Suppressor macrophage treated with lipopolysaccharide for 4 hours (primary cell): Measurements from ENCODE around the gene USP38.
A peak's percentile ranks its signal among the peaks of the same experiment; 100 is the strongest.
"Not testable (repeated sequence)": the region's sequence is repeated elsewhere in the genome, so short reads cannot be mapped to it uniquely, and the experiment has no call there.

Source experiments
- DNase-seq: peaks from one replicate; pipeline ENCODE4 v3.0.0-alpha.2; 2020

The USP38 gene, protein sequence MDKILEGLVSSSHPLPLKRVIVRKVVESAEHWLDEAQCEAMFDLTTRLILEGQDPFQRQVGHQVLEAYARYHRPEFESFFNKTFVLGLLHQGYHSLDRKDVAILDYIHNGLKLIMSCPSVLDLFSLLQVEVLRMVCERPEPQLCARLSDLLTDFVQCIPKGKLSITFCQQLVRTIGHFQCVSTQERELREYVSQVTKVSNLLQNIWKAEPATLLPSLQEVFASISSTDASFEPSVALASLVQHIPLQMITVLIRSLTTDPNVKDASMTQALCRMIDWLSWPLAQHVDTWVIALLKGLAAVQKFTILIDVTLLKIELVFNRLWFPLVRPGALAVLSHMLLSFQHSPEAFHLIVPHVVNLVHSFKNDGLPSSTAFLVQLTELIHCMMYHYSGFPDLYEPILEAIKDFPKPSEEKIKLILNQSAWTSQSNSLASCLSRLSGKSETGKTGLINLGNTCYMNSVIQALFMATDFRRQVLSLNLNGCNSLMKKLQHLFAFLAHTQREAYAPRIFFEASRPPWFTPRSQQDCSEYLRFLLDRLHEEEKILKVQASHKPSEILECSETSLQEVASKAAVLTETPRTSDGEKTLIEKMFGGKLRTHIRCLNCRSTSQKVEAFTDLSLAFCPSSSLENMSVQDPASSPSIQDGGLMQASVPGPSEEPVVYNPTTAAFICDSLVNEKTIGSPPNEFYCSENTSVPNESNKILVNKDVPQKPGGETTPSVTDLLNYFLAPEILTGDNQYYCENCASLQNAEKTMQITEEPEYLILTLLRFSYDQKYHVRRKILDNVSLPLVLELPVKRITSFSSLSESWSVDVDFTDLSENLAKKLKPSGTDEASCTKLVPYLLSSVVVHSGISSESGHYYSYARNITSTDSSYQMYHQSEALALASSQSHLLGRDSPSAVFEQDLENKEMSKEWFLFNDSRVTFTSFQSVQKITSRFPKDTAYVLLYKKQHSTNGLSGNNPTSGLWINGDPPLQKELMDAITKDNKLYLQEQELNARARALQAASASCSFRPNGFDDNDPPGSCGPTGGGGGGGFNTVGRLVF

DNA sequence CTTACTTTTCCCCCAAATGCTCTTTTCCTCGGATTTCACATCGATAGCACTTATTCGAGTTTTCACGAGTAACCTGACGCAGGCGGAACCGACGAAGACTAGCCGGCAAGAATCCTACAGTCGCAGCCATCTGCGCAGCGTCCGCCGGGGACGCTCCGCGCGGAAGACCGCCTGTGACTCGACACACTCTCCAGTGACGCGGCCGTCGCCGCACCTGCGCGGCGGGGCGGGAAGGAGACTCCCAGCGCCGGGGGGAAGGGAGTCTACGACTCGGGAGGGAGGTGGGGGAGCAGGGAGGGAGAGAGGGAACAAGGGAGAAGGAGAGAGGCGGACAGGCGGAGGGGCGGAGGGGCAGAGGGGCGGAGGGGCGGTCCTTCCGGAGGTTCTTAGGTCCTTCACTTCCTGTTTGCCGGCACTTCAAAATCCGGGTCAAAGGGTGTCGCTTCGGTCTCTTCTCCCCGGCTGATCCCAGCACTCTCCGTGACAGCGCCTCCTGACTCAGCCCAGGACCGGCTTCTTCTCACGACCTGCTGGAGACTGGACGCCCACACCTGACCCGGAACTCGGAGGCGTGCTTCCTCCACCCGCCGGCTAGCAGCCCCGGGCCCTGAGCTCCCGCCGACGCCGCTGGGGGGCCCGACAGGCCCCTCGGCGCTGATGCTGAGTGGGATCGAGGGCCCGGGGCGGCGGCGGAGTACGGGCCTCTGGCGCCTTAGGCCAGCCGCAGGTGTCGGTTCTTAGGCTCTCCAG is at the start of gene USP38:
Gene USP38 (plus strand): TSS at position 415 of the 750 bp plus-strand sequence. CDS start 534 bp downstream, outside the sequence.
- peak; percentile 93 for DNase-seq

DNA sequence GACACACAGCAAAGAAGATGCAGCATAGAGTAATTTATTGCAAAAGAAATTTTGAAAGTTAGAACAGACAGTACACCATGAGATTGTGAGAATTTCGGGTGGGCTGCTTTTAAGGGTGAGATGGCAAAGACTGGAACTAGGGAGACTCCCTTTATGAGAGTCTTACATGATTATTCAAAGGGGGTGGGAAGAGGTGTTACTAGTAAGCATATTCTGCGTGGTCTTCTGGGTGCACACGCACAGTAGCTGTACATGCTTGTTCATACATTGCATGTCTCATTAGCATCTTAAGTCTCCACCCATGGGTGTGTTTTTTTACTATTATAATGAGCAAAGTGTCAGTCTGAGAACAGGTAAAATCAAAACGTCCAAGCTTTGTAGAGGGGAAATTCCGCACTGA is 49.4 kb upstream of the USP38 start:
- no peak for DNase-seq

GRCh38 chr4:143140696-143141095 is 44.0 kb upstream of the USP38 start:
- DNase-seq: no peak

DNA sequence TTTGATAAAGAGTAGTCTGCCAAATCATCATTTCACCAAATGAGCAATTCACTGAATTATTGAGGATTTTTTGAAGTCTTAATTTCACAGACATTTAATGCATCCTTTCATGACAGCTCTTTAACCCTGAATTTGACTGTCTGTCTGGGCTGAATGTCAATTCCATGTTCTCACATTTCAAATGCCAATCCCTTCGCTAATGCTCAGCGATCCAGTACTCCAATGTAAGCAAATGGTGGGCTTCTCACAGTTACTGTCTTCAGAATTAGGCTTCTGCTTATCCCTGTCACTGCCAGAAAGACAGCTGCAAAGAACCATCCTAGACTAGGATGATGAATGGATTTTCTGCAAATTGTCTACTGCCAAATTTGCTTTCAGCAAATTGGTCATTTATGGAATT is 36.2 kb upstream of the USP38 start:
- no peak for DNase-seq

DNA sequence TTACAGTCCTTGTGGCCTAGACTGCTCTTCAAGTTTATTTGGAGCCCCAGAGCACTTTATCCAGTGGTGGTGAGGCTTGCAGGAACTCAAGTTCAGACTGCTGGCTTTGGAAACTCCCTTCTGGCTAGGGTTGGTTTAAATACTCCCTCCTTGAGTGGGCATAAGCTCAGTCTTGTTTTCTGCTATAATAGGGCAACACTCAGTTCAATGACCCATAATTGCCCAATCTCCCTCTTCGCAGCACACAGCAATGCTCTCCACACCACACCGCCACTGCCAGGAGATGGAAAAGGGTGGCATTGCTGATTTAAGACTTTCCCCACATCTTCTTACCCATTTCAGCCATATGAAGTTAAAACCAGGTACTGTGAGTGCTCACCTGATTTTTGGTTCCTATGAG is 27.9 kb upstream of the USP38 start:
- DNase-seq: no peak

DNA sequence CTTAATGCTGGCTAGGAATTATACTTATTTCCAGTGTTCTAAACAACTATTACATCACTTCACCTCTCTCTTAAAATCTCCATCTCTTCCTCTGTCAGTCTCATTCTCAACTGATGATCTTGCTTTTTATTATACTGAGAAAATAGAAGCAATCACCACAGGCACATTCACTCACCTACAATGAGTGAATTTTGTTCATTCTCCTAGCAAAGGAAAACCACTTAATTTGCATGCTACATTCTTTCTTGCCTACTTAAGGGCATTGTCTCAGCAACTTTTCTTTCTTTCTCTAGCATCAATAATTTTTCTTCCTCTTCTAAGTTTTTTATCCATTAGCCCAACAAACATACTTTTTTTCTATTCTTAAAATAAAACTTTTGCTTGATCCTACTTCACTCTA is 21.1 kb upstream of the USP38 start:
- DNase-seq: no peak

DNA sequence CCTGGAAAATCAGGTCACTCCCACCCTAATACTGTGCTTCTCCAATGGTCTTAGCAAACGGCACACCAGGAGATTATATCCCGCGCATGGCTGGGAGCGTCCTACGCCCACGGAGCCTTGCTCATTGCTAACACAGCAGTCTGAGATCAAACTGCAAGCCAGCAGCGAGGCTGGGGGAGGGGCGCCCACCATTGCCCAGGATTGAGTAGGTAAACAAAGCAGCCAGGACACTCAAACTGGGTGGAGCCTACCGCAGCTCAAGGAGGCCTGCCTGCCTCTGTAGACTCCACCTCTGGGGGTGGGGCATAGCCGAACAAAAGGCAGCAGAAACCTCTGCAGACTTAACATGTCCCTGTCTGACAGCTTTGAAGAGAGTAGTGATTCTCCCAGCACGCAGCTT is 18.0 kb upstream of the USP38 start:
- not testable (repeated sequence) for DNase-seq

DNA sequence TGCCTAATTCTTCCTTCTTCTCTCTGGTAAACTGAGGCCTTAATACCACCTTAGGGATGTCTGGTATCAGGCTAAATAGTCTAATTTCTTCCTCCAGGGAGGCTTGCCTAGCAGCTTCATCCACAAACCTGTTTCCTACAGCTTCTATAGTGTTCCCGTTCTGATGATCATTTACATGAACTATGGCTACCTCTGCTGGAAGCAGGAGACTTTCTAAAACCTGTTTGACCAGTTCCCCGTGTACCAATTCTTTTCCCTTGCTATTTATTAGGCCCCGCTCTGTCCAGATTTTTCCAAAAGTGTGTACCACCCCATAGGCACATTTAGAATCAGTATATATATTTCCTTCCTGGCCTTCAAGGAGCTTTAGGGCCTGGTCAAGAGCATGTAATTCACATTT is 5.8 kb upstream of the USP38 start:
- DNase-seq: no peak

- no peak for DNase-seq
These were observed 1.1 kb upstream of the USP38 start for GRCh38 chr4:143183513-143184216.

DNA sequence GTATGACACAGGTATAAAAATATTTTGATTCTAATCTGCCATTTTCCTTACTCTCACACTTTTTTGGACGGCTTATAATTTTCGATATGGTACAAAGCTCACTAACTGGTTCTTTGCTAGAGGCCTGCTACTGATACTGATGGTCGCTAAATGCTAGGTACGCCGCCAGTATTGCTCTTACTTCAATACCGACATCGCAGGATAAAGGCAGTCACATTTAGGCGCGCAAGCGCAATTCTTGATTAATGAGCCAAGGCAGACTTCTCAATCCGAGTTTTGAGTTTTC is 557 bp upstream of the USP38 start:
- DNase-seq: no peak

DNA sequence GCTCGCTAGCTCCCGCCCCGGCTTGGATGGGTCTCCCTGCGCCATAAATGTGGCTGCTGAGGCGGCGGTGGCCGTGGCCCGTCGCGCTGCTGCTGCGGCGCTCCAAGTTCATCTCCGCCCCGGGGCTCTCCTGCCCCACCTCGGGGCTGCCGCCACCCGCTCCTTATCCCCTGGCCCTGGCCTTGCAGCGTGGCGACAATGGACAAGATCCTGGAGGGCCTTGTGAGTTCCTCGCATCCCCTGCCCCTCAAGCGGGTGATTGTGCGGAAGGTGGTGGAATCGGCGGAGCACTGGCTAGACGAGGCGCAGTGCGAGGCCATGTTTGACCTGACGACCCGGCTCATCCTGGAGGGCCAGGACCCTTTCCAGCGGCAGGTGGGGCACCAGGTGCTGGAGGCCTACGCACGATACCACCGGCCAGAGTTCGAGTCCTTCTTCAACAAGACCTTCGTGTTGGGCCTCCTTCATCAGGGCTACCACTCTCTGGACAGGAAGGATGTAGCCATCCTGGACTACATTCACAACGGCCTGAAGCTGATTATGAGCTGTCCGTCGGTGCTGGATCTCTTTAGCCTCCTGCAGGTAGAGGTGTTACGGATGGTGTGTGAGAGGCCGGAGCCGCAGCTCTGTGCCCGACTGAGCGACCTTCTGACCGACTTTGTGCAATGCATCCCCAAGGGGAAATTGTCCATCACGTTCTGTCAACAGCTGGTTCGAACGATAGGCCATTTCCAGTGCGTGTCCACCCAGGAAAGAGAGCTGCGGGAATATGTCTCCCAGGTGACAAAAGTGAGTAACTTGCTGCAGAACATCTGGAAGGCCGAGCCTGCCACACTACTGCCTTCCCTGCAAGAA is 763 bp downstream of the USP38 start:
- DNase-seq: peak; percentile 23

DNA sequence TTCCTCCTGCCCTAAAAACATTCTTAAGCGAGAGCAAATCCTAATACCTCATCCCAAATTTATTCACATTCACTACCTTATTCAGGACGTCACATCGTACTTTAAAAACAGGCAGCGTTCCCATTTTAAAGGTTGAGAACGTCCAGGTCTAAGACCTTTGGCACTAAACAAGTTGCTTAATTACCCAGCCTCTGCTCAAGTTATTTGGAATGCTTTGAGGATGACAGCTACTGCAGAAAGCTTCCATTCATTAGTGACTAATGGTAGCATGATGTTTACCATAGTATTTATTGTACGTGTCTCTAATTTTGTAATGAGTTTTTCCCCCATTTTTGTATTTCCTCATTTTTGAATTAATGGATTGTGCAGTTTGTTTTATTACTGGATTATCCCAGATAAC is 1.5 kb downstream of the USP38 start:
- DNase-seq: peak; percentile 58

DNA sequence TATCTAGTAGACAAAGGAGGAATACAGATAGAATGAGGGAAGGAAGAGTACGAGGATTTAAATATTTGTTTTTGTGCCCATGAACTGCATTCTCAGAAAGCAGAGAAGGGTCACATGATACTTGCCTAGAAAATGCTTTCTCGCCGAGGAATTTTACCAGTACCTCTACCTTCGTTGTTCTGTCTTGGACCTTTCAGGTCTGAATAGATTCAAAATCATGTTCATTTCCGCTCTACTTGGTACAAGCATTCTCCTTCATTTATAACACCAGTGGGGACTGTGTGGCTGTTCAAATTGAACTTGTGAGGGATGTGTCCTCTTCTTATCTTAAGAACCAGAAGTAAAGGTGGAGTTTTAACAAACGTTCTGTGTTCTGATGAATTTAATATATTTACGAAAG is 1.9 kb downstream of the USP38 start:
- DNase-seq: no peak

GRCh38 chr4:143188136-143189088 is 3.7 kb downstream of the USP38 start:
- DNase-seq: peak; percentile 26

DNA sequence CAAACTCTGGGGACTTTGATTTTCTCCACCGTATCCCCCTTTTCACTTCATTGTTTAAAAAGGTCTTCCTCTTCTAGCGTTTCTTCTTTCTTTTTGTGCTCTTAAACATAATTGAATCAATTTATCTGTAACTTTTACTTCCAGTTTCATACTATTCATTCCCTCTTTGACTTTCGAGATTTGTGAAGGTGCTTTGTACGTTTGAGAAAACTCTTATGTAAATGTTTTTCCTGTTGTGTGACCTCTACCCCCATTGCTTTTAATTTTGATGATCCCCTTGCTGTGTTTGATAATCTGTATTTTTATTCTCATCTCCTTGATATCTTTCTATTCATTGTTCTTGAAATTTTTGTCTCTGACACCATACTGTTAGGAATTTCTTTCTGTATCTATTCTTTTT is 4.8 kb downstream of the USP38 start:
- peak; percentile 28 for DNase-seq

GRCh38 chr4:143195581-143195980 is 10.9 kb downstream of the USP38 start:
- DNase-seq: no peak

DNA sequence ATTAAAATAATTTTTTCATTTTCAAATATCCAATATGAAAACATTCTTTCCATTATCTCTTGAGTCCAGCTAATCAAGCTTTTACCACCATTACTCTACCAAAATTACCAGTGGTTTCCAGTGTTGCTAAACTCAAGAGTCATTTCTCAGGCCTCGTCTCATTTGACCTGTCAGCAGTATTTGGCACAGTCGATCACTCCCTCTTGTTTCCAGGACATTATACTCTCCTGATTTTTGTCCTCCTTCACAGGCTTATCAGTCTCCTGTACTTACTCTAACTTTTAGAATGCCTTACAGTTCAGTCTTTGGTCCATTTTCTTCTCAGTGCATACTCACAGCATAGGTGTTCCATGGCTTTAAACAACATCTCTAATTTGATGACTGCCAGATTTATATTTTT is 11.6 kb downstream of the USP38 start:
- no peak for DNase-seq

GRCh38 chr4:143199503-143199902 is 14.8 kb downstream of the USP38 start:
- DNase-seq: no peak

DNA sequence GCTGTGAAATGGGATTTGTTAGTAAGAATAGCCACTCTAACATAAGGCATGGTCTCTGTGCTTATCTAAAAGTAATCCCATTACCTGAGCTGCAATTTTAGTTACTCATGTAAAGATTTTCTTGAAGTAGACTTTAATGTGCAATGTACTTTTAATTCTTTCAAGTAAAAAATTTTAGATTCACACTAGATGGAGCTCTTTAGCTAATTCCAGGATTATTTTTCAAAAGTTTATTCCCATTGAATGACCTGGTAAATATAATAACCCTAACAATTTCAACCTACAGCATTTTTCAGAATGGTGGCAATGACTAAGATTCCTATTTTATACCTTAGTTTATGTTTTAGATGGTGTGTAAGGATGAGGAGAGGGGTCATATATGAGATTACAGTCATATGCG is 18.1 kb downstream of the USP38 start:
- no peak for DNase-seq

- no peak for DNase-seq
These were observed 18.9 kb downstream of the USP38 start for GRCh38 chr4:143203577-143203976.
